Fibroblast of mammary gland (primary cell): Measurements from ENCODE around the gene NOXRED1.
"Not testable (repeated sequence)": the region's sequence is repeated elsewhere in the genome, so short reads cannot be mapped to it uniquely, and the experiment has no call there.

ENCODE experiments used
- DNase-seq: peaks from one replicate; pipeline ENCODE4 v3.0.0-alpha.2; 2010; ENCODE audit warnings: low read depth
- H3K4me3 ChIP-seq: 2 replicates; pipeline ENCODE4 v1.5.1; 2011; ENCODE audit warnings: low read depth, mild to moderate bottlenecking, low read length, moderate library complexity; ENCODE audit not compliant: control insufficient read depth
- TF ChIP-seq, protein P1 (sequence below): conservative IDR thresholded peaks from 2 replicates; pipeline ENCODE4 v1.5.1; 2011; ENCODE audit warnings: low read depth, low read length, inconsistent platforms; ENCODE audit not compliant: control insufficient read depth, insufficient read depth

The NOXRED1 gene

DNA sequence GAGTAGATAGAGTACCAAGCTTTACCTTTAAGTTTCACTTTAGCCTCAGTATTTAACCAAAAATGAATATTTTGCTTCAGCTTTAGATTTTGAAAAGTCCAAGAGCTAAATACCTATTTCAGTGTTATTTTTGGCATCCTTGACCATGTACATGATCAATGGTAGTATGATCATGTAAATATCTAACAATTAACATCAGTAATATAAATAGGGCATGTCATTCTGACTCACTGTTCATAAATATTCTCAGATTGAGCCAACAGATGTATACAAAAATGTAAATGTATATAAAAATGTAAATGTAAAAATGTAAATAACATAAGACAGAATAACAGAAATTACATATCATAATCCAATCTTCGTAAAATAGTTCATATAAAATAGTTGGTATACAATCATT is 15.3 kb upstream of the NOXRED1 start:
- no peak for DNase-seq
- TF ChIP-seq, protein P1, sequence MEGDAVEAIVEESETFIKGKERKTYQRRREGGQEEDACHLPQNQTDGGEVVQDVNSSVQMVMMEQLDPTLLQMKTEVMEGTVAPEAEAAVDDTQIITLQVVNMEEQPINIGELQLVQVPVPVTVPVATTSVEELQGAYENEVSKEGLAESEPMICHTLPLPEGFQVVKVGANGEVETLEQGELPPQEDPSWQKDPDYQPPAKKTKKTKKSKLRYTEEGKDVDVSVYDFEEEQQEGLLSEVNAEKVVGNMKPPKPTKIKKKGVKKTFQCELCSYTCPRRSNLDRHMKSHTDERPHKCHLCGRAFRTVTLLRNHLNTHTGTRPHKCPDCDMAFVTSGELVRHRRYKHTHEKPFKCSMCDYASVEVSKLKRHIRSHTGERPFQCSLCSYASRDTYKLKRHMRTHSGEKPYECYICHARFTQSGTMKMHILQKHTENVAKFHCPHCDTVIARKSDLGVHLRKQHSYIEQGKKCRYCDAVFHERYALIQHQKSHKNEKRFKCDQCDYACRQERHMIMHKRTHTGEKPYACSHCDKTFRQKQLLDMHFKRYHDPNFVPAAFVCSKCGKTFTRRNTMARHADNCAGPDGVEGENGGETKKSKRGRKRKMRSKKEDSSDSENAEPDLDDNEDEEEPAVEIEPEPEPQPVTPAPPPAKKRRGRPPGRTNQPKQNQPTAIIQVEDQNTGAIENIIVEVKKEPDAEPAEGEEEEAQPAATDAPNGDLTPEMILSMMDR, result no peak

DNA sequence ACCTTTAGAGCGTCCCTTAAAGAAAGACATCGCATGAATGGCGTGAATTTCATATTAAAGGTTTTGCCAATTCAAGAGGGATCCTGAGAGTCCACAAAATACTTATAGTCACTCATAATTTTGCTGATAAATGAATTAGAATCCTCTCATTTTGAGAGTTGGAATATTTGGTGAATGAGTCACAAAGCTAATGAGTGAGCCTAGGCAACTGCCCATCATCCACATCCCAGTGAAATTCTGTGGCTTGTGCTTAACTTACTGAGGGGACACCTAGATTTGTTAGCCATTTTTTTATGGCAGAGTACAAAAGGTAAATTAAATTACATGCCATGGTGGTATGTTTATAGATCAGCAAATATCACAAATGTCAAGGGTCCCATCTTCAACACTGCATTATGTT is 12.7 kb upstream of the NOXRED1 start:
- TF ChIP-seq, protein P1, result no peak
- no peak for DNase-seq

More for the DNA sequence above, 15.3 kb upstream of the NOXRED1 start:
- no peak overlapping the region for H3K4me3 ChIP-seq

DNA sequence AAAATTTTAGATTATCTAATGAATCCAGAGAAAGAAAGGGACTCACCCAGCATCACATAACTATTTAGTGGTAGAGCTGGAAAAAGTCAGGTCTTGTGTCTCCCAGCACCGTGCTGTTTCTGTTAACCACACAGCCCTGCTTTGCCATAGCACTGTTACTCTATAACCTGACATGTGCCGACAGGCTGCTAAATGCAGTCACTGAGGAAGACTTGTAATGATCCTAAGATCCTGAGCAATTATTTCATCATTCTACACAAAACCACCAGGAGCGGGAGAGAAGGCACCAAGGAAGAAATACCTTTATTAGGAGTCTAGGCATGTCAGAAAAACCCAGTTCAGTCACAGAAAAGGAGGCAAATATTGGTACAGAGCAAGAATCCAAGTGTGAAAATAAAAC is 3.1 kb upstream of the NOXRED1 start:
- H3K4me3 ChIP-seq, result no peak overlapping the region
- TF ChIP-seq, protein P1, result no peak
- DNase-seq, result no peak

More for the DNA sequence above, 12.7 kb upstream of the NOXRED1 start:
- H3K4me3 ChIP-seq, result no peak overlapping the region

DNA sequence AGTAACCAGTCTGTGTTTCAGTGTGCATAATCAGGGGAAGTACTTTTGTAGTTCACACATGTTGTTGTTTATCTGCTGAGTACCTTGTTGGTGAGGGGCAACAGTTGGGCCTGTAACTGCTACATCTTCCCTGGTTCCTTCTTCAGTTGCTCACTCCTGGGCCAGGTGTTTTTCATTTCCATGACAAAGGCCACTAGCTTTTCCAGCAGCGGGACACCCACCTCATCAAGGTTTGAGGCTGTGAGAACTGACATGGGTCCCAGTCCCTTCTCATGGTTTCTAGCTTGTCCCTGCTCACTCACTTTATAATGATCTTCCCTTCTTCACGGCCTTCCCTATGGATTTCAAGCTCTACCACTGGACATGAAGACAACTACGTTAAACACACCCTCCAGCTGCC is 1.5 kb upstream of the NOXRED1 start:
- no peak for DNase-seq
- no peak overlapping the region for H3K4me3 ChIP-seq
- TF ChIP-seq, protein P1, result no peak

DNA sequence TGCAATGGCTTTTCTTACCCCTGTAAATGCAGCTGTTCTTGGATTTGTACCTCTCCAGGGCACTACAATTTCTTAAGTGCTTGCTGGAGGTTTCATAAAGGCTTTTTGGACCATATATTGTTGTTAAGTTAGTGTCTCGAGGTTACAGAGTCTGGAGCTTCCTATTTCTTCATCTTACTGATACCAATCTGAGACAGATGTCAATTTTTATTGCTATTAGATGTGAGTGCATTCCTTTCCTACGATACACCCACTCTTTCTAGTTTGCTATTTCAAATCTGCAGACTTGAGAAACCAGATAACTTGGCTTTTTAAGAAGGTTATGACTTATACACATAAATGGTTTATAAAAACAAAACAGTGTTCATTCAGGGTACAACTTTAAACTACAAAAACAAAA is 2.1 kb downstream of the NOXRED1 start:
- DNase-seq, result no peak
- H3K4me3 ChIP-seq, result no peak overlapping the region
- TF ChIP-seq, protein P1, result no peak

DNA sequence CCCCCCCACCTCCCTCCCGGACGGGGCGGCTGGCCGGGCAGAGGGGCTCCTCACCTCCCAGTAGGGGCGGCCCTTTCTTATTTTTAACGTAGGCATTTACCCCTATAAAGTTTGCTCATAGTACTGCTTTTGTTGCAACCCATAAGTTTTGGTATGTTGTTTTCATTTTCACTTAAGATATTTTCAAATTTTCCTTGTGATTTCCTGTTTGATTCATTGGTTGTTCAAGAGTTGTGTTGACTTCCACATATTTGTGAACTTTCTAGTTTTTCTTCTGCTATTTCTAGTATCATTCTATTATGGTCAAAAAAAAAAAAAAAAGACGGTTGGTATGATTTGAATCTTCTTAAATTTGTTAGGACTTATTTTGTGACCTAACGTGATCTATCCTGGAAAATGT is 6.5 kb downstream of the NOXRED1 start:
- H3K4me3 ChIP-seq, result no peak overlapping the region
- DNase-seq, result no peak
- TF ChIP-seq, protein P1, result no peak

DNA sequence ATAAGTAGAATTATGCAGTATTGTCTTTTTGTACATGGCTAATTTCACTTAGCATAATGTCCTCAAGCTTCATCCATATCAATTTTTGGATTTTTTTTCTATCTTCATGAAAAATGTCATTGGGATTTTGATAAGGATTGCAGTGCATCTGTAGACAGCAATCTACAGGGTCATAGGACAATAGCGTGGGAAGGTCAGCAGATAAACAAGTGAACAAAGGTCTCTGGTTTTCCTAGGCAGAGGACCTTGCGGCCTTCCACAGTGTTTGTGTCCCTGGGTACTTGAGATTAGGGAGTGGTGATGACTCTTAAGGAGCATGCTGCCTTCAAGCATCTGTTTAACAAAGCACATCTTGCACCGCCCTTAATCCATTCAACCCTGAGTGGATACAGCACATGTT is 7.2 kb downstream of the NOXRED1 start:
- H3K4me3 ChIP-seq, DNase-seq: not testable (repeated sequence)

DNA sequence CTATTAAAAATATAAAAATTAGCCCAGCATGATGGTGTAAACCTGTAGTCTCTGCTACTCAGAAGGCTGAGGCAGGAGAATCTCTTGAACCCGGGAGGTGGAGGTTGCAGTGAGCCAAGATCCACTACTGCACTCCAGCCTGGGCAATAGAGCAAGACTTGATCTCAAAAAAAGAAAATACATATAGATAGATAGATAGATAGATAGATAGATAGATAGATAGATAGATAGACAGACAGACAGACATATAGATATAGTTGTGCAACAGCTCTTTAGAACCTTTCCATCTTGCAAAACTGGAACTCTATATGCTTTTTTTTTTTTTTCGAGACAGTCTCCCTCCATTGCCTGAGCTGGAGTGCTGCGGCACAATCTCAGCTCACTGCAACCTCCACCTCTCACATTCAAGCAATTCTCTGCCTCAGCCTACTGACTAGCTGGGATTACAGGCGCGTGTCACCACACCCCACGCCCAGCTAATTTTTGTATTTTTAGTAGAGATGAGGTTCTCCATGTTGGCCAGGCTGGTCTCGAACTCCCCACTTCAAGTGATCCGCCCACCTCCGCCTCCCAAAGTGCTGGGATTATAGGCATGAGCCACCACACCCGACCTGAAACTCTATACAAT is 7.8 kb downstream of the NOXRED1 start:
- not testable (repeated sequence) for H3K4me3 ChIP-seq, DNase-seq
